GM12878 (cell line): Measurements from ENCODE around the gene ARID3A. TPM values are rescaled to one million over a fixed set of nuclear protein-coding genes. Genes with fewer than 3 reads are reported as not detected.
A peak's percentile ranks its signal among the peaks of the same experiment; 100 is the strongest.

Source experiments
- ASH2L ChIP-seq: fragments of 300-600, 200-600 bp; sonication (generic); IDR thresholded peaks from 2 replicates; pipeline ENCODE4 v1.6.1; 2017; ENCODE audit warnings: low read depth, mild to moderate bottlenecking, borderline replicate concordance
- CBX3 ChIP-seq: fragments of 200-600 bp; sonication (generic); IDR thresholded peaks from 2 replicates; pipeline ENCODE4 v1.6.1; 2016; ENCODE audit warnings: low read depth, borderline replicate concordance
- CBX5 ChIP-seq: sonication (generic); IDR thresholded peaks from 2 replicates; pipeline ENCODE4 v1.6.1; 2016; ENCODE audit warnings: low read depth, moderate library complexity, mild to moderate bottlenecking, inconsistent platforms
- HSF1 ChIP-seq: fragments of 150-350 bp; IDR thresholded peaks from 2 replicates; pipeline ENCODE4 v1.6.1; 2014; ENCODE audit warnings: mild to moderate bottlenecking, low read depth, low read length
- MYC ChIP-seq: IDR thresholded peaks from 2 replicates; pipeline ENCODE4 v1.6.1; 2011; ENCODE audit warnings: mild to moderate bottlenecking, low read length, moderate library complexity, inconsistent platforms; ENCODE audit not compliant: insufficient read depth, insufficient replicate concordance, insufficient read length, severe bottlenecking
- NKRF ChIP-seq: fragments of 450-650 bp; conservative IDR thresholded peaks from 2 replicates; pipeline ENCODE4 v1.6.1; 2017; ENCODE audit warnings: mild to moderate bottlenecking, moderate library complexity
- PML ChIP-seq: IDR thresholded peaks from 2 replicates; pipeline ENCODE4 v1.6.1; 2012; ENCODE audit warnings: low read length, inconsistent platforms
- PRDM15 ChIP-seq: fragments of 450-650 bp; formaldehyde crosslinking; IDR thresholded peaks from 2 replicates; pipeline ENCODE4 v1.4.0; 2020; ENCODE audit warnings: mild to moderate bottlenecking, moderate library complexity
- RELA ChIP-seq: fragments of 450-650 bp; IDR thresholded peaks from 2 replicates; pipeline ENCODE4 v1.8.0; 2014; ENCODE audit warnings: borderline replicate concordance; ENCODE audit not compliant: partially characterized antibody
- SIX5 ChIP-seq: IDR thresholded peaks from 2 replicates; pipeline ENCODE4 v1.6.1; 2011; ENCODE audit warnings: mild to moderate bottlenecking, low read depth, low read length, moderate library complexity; ENCODE audit not compliant: severe bottlenecking
- SP1 ChIP-seq: IDR thresholded peaks from one replicate; pipeline ENCODE4 v1.6.1; 2011; ENCODE audit warnings: low read depth, low read length
- SRF ChIP-seq, 2 experiments: IDR thresholded peaks; 2 replicates each; pipeline ENCODE4 v1.6.1; 2011; ENCODE audit warnings: low read depth in 2 of 2, low read length in 2 of 2, mild to moderate bottlenecking in 1 of 2, moderate library complexity in 1 of 2
- SUPT20H ChIP-seq: IDR thresholded peaks from 2 replicates; pipeline ENCODE4 v1.6.1; 2011; ENCODE audit warnings: low read depth, mild to moderate bottlenecking, low read length, moderate library complexity, borderline replicate concordance; ENCODE audit not compliant: control insufficient read depth
- SUZ12 ChIP-seq: fragments of 200-600 bp; sonication (generic); IDR thresholded peaks from one replicate; pipeline ENCODE4 v1.6.1; 2018; ENCODE audit warnings: antibody characterized with exemption, mild to moderate bottlenecking; ENCODE audit not compliant: unreplicated experiment
- USF1 ChIP-seq: IDR thresholded peaks from 2 replicates; pipeline ENCODE4 v1.6.1; 2011; ENCODE audit warnings: borderline replicate concordance, low read depth, mild to moderate bottlenecking, moderate library complexity, mixed read lengths, low read length; ENCODE audit not compliant: insufficient read depth; ENCODE audit errors: extremely low read length
- YY1 ChIP-seq: IDR thresholded peaks from 2 replicates; pipeline ENCODE4 v1.6.1; 2011; ENCODE audit warnings: low read depth, mild to moderate bottlenecking, low read length
- ZBTB33 ChIP-seq: fragments of 450-650 bp; IDR thresholded peaks from 2 replicates; pipeline ENCODE4 v1.6.1; 2017; ENCODE audit warnings: mild to moderate bottlenecking
- polyA plus RNA-seq, 11 experiments: library from polyadenylated mRNA; depleted of rRNA in 4 of 11; unstranded in 6 of 11; stranded (reverse) in 5 of 11; fragments of >200 nt; fragmentation: Nextera tagmentation in 4 of 11; fragmentation: Illumina TruSeq in 1 of 11; extraction: Ambion mirVana in 4 of 11; extraction: Trizol in 1 of 11; gene quantifications; 1 replicate in 1 of 11; 2 replicates in 10 of 11; pipeline versions ENCODE4 v1.2.1 to v1.2.3, GENCODE V29; 2011 to 2016; ENCODE audit warnings: inconsistent platforms in 2 of 11, missing spikeins in 2 of 11, low read depth in 1 of 11
- total RNA-seq, 4 experiments: library from RNA; depleted of rRNA in 3 of 4; stranded (reverse); fragments of >200 nt in 3 of 4; fragmentation: Illumina TruSeq in 1 of 4; extraction: Trizol in 1 of 4; gene quantifications; 2 replicates each; pipeline versions ENCODE4 v1.2.1 to v1.2.3, GENCODE V29; 2013 to 2021

Gene ARID3A
- total and polyA plus RNA-seq, 10 of the 15 experiments (the other 5 are each of a cell fraction or from before 2014, with no cell fraction given), result 0.76 to 70.0 (median 16.7) TPM

GRCh38 chr19:947707-948539 lies 22.1 kb downstream of the ARID3A start (continued):
- TF ChIP-seq USF1, result peak; percentile 80
- no peak for TF ChIP-seq PRDM15 (CRISPR knock-in tag)
- no peak for TF ChIP-seq ZBTB33
- TF ChIP-seq ASH2L, result no peak
- peak; percentile 90 for TF ChIP-seq PML
- TF ChIP-seq NKRF, result peak; percentile 13; the same call in 1 of the 2 replicates
- no peak for TF ChIP-seq CBX3
- TF ChIP-seq SUZ12, result no peak
- peak in 1 of 2 experiments; percentile 80; a peak in 2 of 4 replicates for TF ChIP-seq SRF (IDR thresholded peaks at IDR 0.05; ENCODE audit: low read depth in 2 of 2, low read length in 2 of 2)
- peak; percentile 48 for TF ChIP-seq RELA
- TF ChIP-seq CBX5, result peak; percentile 80; the same call in 1 of the 2 replicates
- TF ChIP-seq MYC, result peak; percentile 87
- no peak for TF ChIP-seq HSF1
- TF ChIP-seq SUPT20H, result no peak
- TF ChIP-seq SIX5, result no peak
- TF ChIP-seq YY1, result peak; percentile 37
- TF ChIP-seq SP1, result peak; percentile 83
